HG02642 (cell line): Measurements from ENCODE around the gene FOXP1.
A peak's percentile ranks its signal among the peaks of the same experiment; 100 is the strongest.
"Not testable (repeated sequence)": the region's sequence is repeated elsewhere in the genome, so short reads cannot be mapped to it uniquely, and the experiment has no call there.

ENCODE experiments used
- ATAC-seq: cut with Tn5 transposase; IDR thresholded peaks from one replicate; pipeline ENCODE4 v1.9.1; 2021; ENCODE audit warnings: mild to moderate bottlenecking; ENCODE audit not compliant: unreplicated experiment, poor library complexity

FOXP1 gene

GRCh38 chr3:71016178-71016845 lies 567.2 kb downstream of the FOXP1 start:
- ATAC-seq, result no peak

DNA sequence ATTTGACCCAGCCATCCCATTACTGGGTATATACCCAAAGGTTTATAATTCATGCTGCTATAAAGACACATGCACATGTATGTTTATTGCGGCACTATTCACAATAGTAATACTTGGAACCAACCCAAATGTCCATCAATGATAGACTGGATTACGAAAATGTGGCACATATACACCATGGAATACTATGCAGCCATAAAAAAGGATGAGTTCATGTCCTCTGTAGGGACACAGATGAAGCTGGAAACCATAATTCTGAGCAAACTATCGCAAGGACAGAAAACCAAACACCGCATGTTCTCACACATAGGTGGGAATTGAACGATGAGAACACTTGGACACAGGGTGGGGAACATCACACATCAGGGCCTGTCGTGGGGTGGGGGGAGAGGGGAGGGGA lies 568.9 kb downstream of the FOXP1 start:
- ATAC-seq, result not testable (repeated sequence)

- no peak for ATAC-seq
These were observed 570.6 kb downstream of the FOXP1 start for GRCh38 chr3:71012971-71013370.

GRCh38 chr3:71011565-71012287 lies 571.8 kb downstream of the FOXP1 start:
- ATAC-seq, result peak; percentile 62

GRCh38 chr3:71010726-71011455 lies 572.6 kb downstream of the FOXP1 start:
- peak; percentile 75 for ATAC-seq

GRCh38 chr3:71008350-71008935 lies 575.1 kb downstream of the FOXP1 start:
- no peak for ATAC-seq

DNA sequence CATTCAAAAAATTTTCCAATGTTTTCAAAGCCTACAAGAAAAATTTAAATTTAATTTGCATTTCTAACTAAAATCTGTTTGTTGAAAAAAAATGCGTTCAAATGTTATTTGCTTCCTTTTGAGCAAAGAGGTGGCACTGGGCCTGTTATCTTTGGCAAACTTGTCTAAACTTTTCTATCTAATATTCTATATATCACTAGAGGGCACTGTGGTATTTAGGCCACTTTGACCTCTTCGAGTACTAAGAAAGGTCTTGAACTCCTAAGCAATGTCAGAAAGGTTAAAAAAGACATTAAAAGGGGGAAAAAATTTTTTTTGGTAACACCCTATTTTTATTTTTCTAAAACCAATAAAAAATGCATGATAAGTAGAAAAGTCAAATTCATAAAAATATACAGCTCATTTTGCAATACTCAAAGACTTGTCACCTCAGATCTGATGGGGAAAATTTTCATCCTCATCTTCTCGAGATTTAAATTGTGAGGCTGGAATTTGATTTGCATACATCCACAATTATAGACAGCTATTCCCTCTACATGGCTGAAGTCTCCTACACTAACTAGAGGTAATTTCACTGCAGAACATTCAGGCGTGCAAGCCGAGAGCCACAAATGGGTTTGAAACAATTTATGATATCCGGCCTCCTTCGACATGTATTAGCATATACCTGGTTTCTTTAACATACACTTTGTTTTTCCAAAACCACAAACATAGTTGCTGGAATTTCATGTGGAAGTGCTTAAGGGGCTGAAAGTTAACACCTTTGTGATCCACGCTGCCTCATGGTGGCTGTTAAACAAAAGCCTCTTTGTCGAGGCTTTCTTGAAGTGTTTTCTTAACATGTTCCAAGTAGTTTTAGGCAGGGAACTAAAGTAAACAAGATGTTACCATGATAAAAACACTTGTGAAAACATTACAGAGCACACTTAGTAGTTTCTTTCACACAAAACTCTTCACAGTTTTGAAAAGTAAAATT lies 576.4 kb downstream of the FOXP1 start:
- no peak for ATAC-seq

DNA sequence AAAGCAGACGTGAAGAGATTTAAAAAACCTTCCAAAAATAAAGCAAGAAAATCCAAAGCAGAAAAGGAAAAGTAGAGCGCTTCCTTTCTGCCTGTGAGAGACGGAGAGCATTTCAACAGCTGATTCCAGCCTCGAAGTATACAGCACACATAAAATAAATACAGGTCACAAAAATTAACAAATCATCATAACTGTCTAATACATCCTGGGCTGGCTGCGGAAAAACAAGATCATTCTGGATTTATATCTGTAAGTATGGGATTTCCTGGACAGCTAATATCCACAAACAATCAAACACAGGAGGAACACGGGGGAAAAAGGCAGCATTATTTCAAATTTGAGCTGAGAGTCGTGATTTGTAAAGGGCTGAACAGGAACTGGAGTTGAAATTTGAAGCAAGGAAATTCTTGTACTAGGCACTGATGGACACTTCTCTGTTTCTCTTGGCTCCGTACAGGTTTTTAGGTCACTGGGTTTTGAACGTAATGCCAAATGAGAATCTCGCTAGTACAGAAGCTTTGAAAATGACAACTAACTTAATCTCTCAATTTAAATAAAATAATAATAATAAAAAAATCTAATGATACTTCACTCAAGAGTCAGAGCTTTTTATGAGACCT lies 577.7 kb downstream of the FOXP1 start:
- no peak for ATAC-seq

DNA sequence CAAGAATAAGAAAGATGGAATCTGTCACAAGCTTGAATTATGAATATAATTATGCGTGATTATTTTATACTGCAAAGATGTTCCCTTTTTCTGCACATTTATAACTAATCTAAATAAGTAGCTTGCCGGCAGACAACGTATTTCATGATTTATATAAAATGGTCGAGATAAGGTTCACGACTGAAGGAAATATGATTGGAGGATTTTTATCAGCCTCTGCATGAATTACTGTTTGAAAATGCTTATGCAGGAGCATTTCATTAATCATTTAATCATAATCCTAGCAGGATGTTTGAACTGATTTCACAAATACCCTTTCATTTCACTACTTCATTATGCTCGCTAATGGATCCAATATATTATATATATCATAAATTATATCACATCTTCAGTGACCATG lies 580.0 kb downstream of the FOXP1 start:
- ATAC-seq, result no peak

DNA sequence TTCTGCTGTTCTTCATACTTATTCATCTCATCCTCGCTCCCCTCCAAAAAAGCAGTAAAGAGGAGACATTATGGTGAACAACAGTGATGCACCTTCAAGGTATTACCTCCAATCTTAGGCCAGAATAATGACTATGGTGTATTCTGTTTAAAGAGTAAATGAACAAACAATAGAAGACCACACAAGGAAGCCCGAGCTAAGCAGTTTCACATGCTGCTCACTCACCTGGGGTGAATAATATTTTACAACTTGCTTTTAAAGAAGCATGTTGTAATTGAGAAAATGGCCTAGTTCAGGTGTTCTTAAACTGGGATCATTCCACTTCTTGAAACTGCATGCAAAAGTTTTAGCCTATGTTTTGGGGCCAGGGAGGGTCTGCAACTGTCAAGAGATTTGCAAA lies 581.2 kb downstream of the FOXP1 start:
- ATAC-seq, result no peak

- no peak for ATAC-seq
These were observed 582.2 kb downstream of the FOXP1 start for GRCh38 chr3:71001303-71001830.

- no peak for ATAC-seq
These were observed 583.0 kb downstream of the FOXP1 start for GRCh38 chr3:71000483-71000882.

- no peak for ATAC-seq
These were observed 583.8 kb downstream of the FOXP1 start for GRCh38 chr3:70999730-71000129.

DNA sequence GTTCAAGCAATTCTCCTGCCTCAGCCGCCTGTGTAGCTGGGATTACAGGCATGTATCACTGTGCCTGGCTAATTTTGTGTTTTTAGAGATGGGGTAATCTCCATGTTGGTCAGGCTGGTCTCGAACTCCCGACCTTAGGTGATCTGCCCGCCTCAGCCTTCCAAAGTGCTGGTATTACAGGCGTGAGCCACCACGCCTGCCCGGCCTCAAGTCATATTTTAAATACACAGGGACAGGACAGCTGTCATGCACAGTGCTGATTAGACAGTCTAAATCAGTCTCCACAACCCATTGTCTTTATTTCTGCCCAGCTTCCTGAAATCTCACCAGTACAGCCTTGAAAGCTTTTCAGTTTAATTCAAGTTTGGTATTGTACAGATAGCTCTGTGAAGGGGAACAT lies 587.4 kb downstream of the FOXP1 start:
- no peak for ATAC-seq

GRCh38 chr3:70994644-70995043 lies 588.9 kb downstream of the FOXP1 start:
- ATAC-seq, result no peak

DNA sequence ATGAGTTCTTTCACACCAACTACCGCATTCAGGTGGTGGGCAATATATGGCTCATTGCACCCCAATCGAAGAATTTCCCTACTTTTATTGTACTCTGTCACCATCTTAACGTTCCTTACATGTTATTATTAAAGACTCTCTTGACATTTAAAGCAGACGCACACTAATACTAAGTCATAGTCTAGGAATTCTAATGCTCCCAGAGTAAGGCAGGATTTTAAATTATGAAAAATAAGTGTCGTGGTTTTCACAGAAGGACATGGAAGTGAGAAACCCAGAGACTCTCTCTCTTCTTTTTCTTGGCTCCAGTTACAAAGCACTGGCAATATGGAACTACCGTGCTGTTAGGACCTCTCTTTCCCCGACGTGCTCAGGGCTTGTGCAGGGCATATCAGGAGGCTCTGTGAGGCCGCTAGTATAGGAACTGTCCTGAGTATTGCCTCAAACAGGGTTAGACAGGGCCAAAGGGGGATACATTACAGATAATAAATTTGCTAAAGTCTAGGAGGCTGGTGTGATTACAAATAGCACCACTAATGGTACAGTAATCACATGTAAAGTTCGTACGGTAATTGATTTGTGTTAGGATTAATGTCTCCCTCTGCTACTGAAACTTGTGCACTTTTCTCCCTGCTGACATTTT lies 590.8 kb downstream of the FOXP1 start:
- no peak for ATAC-seq

GRCh38 chr3:70992131-70992530 lies 591.4 kb downstream of the FOXP1 start:
- ATAC-seq, result no peak

GRCh38 chr3:70990723-70991122 lies 592.8 kb downstream of the FOXP1 start:
- no peak for ATAC-seq

- ATAC-seq, result no peak
These were observed 593.3 kb downstream of the FOXP1 start for GRCh38 chr3:70990185-70990584.
